GM12892 (cell line): Measurements from ENCODE around the gene RIC8B.

Source experiments
- DNase-seq: peaks from one replicate; pipeline ENCODE4 v3.0.0; 2011; ENCODE audit not compliant: insufficient read length
- FAIRE-seq: peaks from 2 replicates; lab custom pipeline; 2011; peaks lifted over from hg19 to GRCh38; lab: Jason Lieb, UNC
- POLR2A ChIP-seq: IDR thresholded peaks from 2 replicates; pipeline ENCODE4 v1.6.1; 2011; ENCODE audit warnings: low read depth, low read length, control low read depth
- POLR2AphosphoS5 ChIP-seq: IDR thresholded peaks from 2 replicates; pipeline ENCODE4 v1.6.1; 2011; ENCODE audit warnings: low read depth, low read length, control low read depth
- TAF1 ChIP-seq: IDR thresholded peaks from 2 replicates; pipeline ENCODE4 v1.6.1; 2011; ENCODE audit warnings: low read depth, mild to moderate bottlenecking, control low read depth, low read length, borderline replicate concordance

The RIC8B gene

GRCh38 chr12:106866426-106867080 lies 92.1 kb downstream of the RIC8B start:
- no peak for DNase-seq
- no peak for TF ChIP-seq POLR2A
- TF ChIP-seq POLR2AphosphoS5: no peak
- no peak for FAIRE-seq

GRCh38 chr12:106867651-106868050 lies 93.2 kb downstream of the RIC8B start:
- no peak for DNase-seq
- TF ChIP-seq POLR2AphosphoS5 (no peak), TAF1 (no peak), POLR2A (no peak)
- FAIRE-seq: no peak

- FAIRE-seq: no peak
Measured at GRCh38 chr12:106868982-106869700, 94.7 kb downstream of the RIC8B start.

GRCh38 chr12:106870116-106870515 lies 95.6 kb downstream of the RIC8B start:
- TF ChIP-seq TAF1 (no peak), POLR2A (no peak), POLR2AphosphoS5 (no peak)
- no peak for FAIRE-seq
- no peak for DNase-seq

More at GRCh38 chr12:106868982-106869700, 94.7 kb downstream of the RIC8B start:
- no peak for TF ChIP-seq TAF1
- no peak for TF ChIP-seq POLR2AphosphoS5
- TF ChIP-seq POLR2A: no peak
- DNase-seq: no peak

GRCh38 chr12:106871477-106871876 lies 97.0 kb downstream of the RIC8B start:
- TF ChIP-seq TAF1: no peak
- TF ChIP-seq POLR2AphosphoS5: no peak
- no peak for TF ChIP-seq POLR2A
- FAIRE-seq (no peak), DNase-seq (no peak)

- FAIRE-seq (peak; percentile 17), DNase-seq (no peak)
- TF ChIP-seq POLR2A (no peak), POLR2AphosphoS5 (no peak), TAF1 (no peak)
Measured at GRCh38 chr12:106873983-106874382, 99.5 kb downstream of the RIC8B start.

GRCh38 chr12:106878804-106879203 lies 104.3 kb downstream of the RIC8B start:
- TF ChIP-seq POLR2A: no peak
- no peak for TF ChIP-seq TAF1
- no peak for TF ChIP-seq POLR2AphosphoS5
- FAIRE-seq (no peak), DNase-seq (no peak)

- TF ChIP-seq TAF1: no peak
- TF ChIP-seq POLR2AphosphoS5: no peak
- no peak for TF ChIP-seq POLR2A
- DNase-seq (no peak), FAIRE-seq (no peak)
Measured at GRCh38 chr12:106879612-106880011, 105.1 kb downstream of the RIC8B start.

GRCh38 chr12:106883426-106883825 lies 108.9 kb downstream of the RIC8B start:
- no peak for FAIRE-seq
- TF ChIP-seq TAF1 (no peak), POLR2A (no peak), POLR2AphosphoS5 (no peak)
- DNase-seq: no peak

- DNase-seq: no peak
- TF ChIP-seq POLR2AphosphoS5 (no peak), POLR2A (no peak), TAF1 (no peak)
- FAIRE-seq: no peak
Measured at GRCh38 chr12:106885026-106885425, 110.5 kb downstream of the RIC8B start.

GRCh38 chr12:106885541-106886249 lies 111.2 kb downstream of the RIC8B start:
- FAIRE-seq (no peak), DNase-seq (no peak)
- TF ChIP-seq POLR2A: no peak
- TF ChIP-seq TAF1: no peak
- no peak for TF ChIP-seq POLR2AphosphoS5

GRCh38 chr12:106886932-106887331 lies 112.5 kb downstream of the RIC8B start:
- no peak for FAIRE-seq
- TF ChIP-seq POLR2AphosphoS5 (no peak), TAF1 (no peak), POLR2A (no peak)
- DNase-seq: no peak
